HG03280 (cell line): Measurements from ENCODE around the gene KCNH8.

Source experiments
- ATAC-seq: cut with Tn5 transposase; IDR thresholded peaks from one replicate; pipeline ENCODE4 v1.9.1; 2021; ENCODE audit warnings: mild to moderate bottlenecking, moderate library complexity; ENCODE audit not compliant: unreplicated experiment

KCNH8 gene

GRCh38 chr3:19576343-19576742, 428.0 kb downstream of the KCNH8 start:
- ATAC-seq = no peak
